ENCODE measurements around the gene SNAP47. TPM values are rescaled to one million over a fixed set of nuclear protein-coding genes. Genes with fewer than 3 reads are reported as not detected.

Gene SNAP47
- total RNA-seq, 2 experiments from 2014 or later = 25.3 to 25.5 TPM

DNA sequence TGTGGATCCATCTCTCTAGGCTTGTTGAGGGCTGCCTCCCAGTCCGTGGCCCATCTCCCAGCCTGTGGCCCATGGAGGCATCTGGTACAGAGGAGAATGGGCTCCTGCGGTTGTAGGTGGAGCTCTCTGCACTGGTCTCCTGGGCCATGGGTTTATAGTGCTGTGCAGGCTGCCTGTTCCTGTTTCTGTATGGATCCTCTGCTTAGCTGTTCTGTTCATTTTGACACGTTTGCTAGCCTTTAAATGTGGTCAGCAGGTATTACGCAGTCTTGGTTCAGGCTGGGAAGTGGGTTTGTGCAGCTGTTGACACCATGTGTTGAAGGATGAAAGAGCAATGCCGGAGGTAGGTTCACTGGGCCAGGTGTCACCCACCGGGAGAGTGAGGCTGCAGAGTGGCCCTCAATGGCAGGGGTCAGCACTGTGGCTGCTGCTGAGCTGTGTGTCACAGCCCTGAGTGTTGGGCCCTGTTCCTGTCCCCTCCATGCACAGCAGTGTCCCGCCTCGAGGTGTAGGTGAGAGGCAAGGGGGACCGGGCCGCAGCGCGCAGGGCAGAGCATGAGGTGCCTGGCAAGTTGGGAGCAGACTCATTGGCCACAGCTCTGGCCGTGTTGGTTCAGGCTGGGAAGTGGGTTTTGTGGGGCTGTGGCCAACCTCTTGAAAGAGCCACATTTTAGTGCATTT, 39.0 kb downstream of the SNAP47 start:
- H3K9me3 Mint-ChIP-seq = no peaks in the 10 kb centered on the region
- TF ChIP-seq, protein P1, sequence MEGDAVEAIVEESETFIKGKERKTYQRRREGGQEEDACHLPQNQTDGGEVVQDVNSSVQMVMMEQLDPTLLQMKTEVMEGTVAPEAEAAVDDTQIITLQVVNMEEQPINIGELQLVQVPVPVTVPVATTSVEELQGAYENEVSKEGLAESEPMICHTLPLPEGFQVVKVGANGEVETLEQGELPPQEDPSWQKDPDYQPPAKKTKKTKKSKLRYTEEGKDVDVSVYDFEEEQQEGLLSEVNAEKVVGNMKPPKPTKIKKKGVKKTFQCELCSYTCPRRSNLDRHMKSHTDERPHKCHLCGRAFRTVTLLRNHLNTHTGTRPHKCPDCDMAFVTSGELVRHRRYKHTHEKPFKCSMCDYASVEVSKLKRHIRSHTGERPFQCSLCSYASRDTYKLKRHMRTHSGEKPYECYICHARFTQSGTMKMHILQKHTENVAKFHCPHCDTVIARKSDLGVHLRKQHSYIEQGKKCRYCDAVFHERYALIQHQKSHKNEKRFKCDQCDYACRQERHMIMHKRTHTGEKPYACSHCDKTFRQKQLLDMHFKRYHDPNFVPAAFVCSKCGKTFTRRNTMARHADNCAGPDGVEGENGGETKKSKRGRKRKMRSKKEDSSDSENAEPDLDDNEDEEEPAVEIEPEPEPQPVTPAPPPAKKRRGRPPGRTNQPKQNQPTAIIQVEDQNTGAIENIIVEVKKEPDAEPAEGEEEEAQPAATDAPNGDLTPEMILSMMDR (IDR thresholded peaks at IDR 0.05) = no peak
- no peaks in the 10 kb centered on the region for H3K27me3 Mint-ChIP-seq
- peak overlapping the region; percentile 76 for H3K27ac Mint-ChIP-seq
- DNase-seq = peak; percentile 68
- H3K4me1 Mint-ChIP-seq (ENCODE audit: low read depth) = peaks cover 25% of the 10 kb centered on the region
- POLR2A ChIA-PET = interaction anchor here (0.7 kb wide), 1 partner anchor 8 kb away, joined by 3 read pairs; no protein-coding TSS in a partner anchor
- CTCF ChIA-PET = interaction anchor here (1.3 to 3.2 kb wide), 2 partner anchors 11 to 180 kb away, joined by 5 to 15 read pairs; no protein-coding TSS in a partner anchor
- ATAC-seq = peak; percentile 89
- intact Hi-C loops (cut with micrococcal nuclease) = no loop called here
- H3K4me3 Mint-ChIP-seq = no peak overlapping the region
- H3K36me3 Mint-ChIP-seq (ENCODE audit: low read depth) = peaks cover 2% of the 10 kb centered on the region

GRCh38 chr1:227774821-227775661, 39.8 kb downstream of the SNAP47 start:
- Mint-ChIP-seq H3K36me3 (ENCODE audit: low read depth) (peaks cover 2% of the 10 kb centered on the region), H3K4me1 (ENCODE audit: low read depth) (peaks cover 25% of the 10 kb centered on the region), H3K9me3 (no peaks in the 10 kb centered on the region), H3K4me3 (no peak overlapping the region), H3K27me3 (no peaks in the 10 kb centered on the region), H3K27ac (no peak overlapping the region)
- intact Hi-C loops (cut with micrococcal nuclease) = no loop called here
- ChIA-PET CTCF (interaction anchor here (1.3 to 3.2 kb wide), 2 partner anchors 12 to 179 kb away, joined by 5 to 15 read pairs; no protein-coding TSS in a partner anchor), POLR2A (no interaction called here)
- TF ChIP-seq, protein P1 (IDR thresholded peaks at IDR 0.05) = no peak
- ATAC-seq (no peak), DNase-seq (no peak)

GRCh38 chr1:227775841-227776240, 40.6 kb downstream of the SNAP47 start:
- Mint-ChIP-seq H3K4me3 (no peak overlapping the region), H3K9me3 (no peaks in the 10 kb centered on the region), H3K4me1 (ENCODE audit: low read depth) (peaks cover 25% of the 10 kb centered on the region), H3K27me3 (no peaks in the 10 kb centered on the region), H3K36me3 (ENCODE audit: low read depth) (peaks cover 2% of the 10 kb centered on the region), H3K27ac (no peak overlapping the region)
- TF ChIP-seq, protein P1 (IDR thresholded peaks at IDR 0.05) = no peak
- intact Hi-C loops (cut with micrococcal nuclease) = no loop called here
- no peak for DNase-seq
- ATAC-seq = no peak
- ChIA-PET POLR2A (no interaction called here), CTCF (no interaction called here)

DNA sequence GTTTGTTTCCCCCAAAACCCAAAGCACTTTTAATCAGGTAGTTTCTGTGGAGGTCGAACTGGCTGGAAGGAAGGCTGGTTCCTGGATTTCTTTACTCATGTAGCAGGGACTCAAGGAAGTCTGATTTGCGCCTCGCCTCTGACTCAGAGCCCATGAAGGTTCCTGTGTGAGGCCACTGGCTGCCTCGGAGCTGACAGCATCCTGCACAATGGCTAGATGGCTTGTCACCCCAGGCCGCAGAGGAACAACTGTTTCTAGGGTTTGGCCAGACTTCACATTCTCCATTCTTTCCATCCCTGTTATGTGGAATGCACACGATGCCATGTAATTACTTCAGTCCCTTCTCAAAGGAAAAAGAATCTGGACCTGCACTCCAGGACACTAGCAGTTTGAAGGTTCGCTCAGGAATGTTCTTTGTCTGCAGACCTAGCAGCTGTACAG, 41.1 kb downstream of the SNAP47 start:
- Mint-ChIP-seq H3K4me1 (ENCODE audit: low read depth) (peaks cover 25% of the 10 kb centered on the region), H3K27me3 (no peaks in the 10 kb centered on the region), H3K27ac (no peak overlapping the region), H3K9me3 (no peaks in the 10 kb centered on the region), H3K36me3 (ENCODE audit: low read depth) (peaks cover 2% of the 10 kb centered on the region), H3K4me3 (no peak overlapping the region)
- intact Hi-C loops (cut with micrococcal nuclease) = no loop called here
- ATAC-seq (no peak), DNase-seq (no peak)
- TF ChIP-seq, protein P1 (IDR thresholded peaks at IDR 0.05) = no peak
- CTCF ChIA-PET = no interaction called here
- POLR2A ChIA-PET = no interaction called here

- TF ChIP-seq, protein P1 (IDR thresholded peaks at IDR 0.05) = no peak
- H3K4me3 Mint-ChIP-seq = no peak overlapping the region
- intact Hi-C loops (cut with micrococcal nuclease) = no loop called here
- H3K27me3 Mint-ChIP-seq = no peaks in the 10 kb centered on the region
- peaks cover 2% of the 10 kb centered on the region for H3K36me3 Mint-ChIP-seq (ENCODE audit: low read depth)
- DNase-seq = no peak
- ATAC-seq = no peak
- H3K27ac Mint-ChIP-seq = no peak overlapping the region
- peaks cover 24% of the 10 kb centered on the region for H3K4me1 Mint-ChIP-seq (ENCODE audit: low read depth)
- ChIA-PET POLR2A (no interaction called here), CTCF (interaction anchor here (0.6 kb wide), 1 partner anchor 15 kb away, joined by 3 read pairs; no protein-coding TSS in a partner anchor)
- H3K9me3 Mint-ChIP-seq = no peaks in the 10 kb centered on the region
Observed at GRCh38 chr1:227777156-227777555, 41.9 kb downstream of the SNAP47 start.

All from activated CD8-positive, alpha-beta T cell treated with anti-CD3 and anti-CD28 coated beads for 36 hours (primary cell).